HepG2 (cell line): ENCODE measurements around the gene GDPGP1. TPM values are rescaled to one million over a fixed set of nuclear protein-coding genes. Genes with fewer than 3 reads are reported as not detected.

Experiments used
- BCLAF1 ChIP-seq: fragments of 450-650 bp; IDR thresholded peaks from 2 replicates; pipeline ENCODE4 v1.6.1; 2017; ENCODE audit warnings: mild to moderate bottlenecking
- HMGXB3 ChIP-seq: sonication (generic); formaldehyde crosslinking; IDR thresholded peaks from 2 replicates; pipeline ENCODE4 v1.4.0; 2020; ENCODE audit warnings: missing genetic modification reagents, borderline replicate concordance
- IRX3 ChIP-seq: sonication (generic); formaldehyde crosslinking; IDR thresholded peaks from 2 replicates; pipeline ENCODE4 v1.8.1; 2023; ENCODE audit warnings: mild to moderate bottlenecking, low read depth, missing genetic modification reagents, borderline replicate concordance
- ISX ChIP-seq: sonication (generic); formaldehyde crosslinking; conservative IDR thresholded peaks from 2 replicates; pipeline ENCODE4 v1.5.0; 2020; ENCODE audit warnings: missing genetic modification reagents
- NFE2 ChIP-seq: sonication (generic); formaldehyde crosslinking; IDR thresholded peaks from 2 replicates; pipeline ENCODE4 v1.4.0; 2020; ENCODE audit warnings: missing genetic modification reagents
- NFIC ChIP-seq: IDR thresholded peaks from 2 replicates; pipeline ENCODE4 v1.6.1; 2012; ENCODE audit warnings: mild to moderate bottlenecking, low read length, inconsistent platforms
- TEAD3 ChIP-seq: optimal IDR thresholded peaks from 2 replicates; pipeline ENCODE3; 2016; ENCODE audit warnings: borderline replicate concordance
- ZBTB21 ChIP-seq: sonication (generic); formaldehyde crosslinking; IDR thresholded peaks from 2 replicates; pipeline ENCODE4 v1.4.0; 2020; ENCODE audit warnings: missing genetic modification reagents
- ZFP41 ChIP-seq: sonication (generic); formaldehyde crosslinking; IDR thresholded peaks from 2 replicates; pipeline ENCODE4 v1.4.0; 2020; ENCODE audit warnings: mild to moderate bottlenecking, missing genetic modification reagents, borderline replicate concordance
- ZNF83 ChIP-seq: sonication (generic); formaldehyde crosslinking; IDR thresholded peaks from 2 replicates; pipeline ENCODE4 v1.4.0; 2020; ENCODE audit warnings: missing genetic modification reagents, mild to moderate bottlenecking, borderline replicate concordance
- ZSCAN31 ChIP-seq: sonication (generic); formaldehyde crosslinking; IDR thresholded peaks from 2 replicates; pipeline ENCODE4 v1.5.0; 2020; ENCODE audit warnings: low read depth, mild to moderate bottlenecking, missing genetic modification reagents
- polyA plus RNA-seq, 8 experiments: library from polyadenylated mRNA; depleted of rRNA in 3 of 8; stranded (reverse) in 7 of 8; unstranded in 1 of 8; fragments of >200 nt; fragmentation: Illumina TruSeq in 4 of 8; extraction: Trizol in 4 of 8; gene quantifications; 2 replicates each; pipeline versions ENCODE4 v1.2.1 to v1.2.3, GENCODE V29; 2011 to 2016; ENCODE audit warnings: low read depth in 4 of 8, missing spikeins in 1 of 8, mixed read lengths in 1 of 8; ENCODE audit not compliant: insufficient read depth in 1 of 8
- total RNA-seq, 5 experiments: library from RNA; depleted of rRNA; stranded (reverse); fragments of >200 nt; fragmentation: Illumina TruSeq; extraction: Trizol; gene quantifications; 2 replicates each; pipeline ENCODE4 v1.2.3, GENCODE V29; 2016; ENCODE audit warnings: low read depth in 1 of 5
- TF ChIP-seq, protein P1 (sequence below): sonication (generic); formaldehyde crosslinking; IDR thresholded peaks from 2 replicates; pipeline ENCODE4 v1.9.0; 2021; ENCODE audit warnings: mild to moderate bottlenecking, missing genetic modification reagents
- TF ChIP-seq, protein P2 (sequence below): sonication (generic); formaldehyde crosslinking; conservative IDR thresholded peaks from 2 replicates; pipeline ENCODE4 v1.4.0; 2020; ENCODE audit warnings: missing genetic modification reagents

GDPGP1 gene
- total and polyA plus RNA-seq, 2 of the 13 experiments (the other 11 are each of a cell fraction or from before 2014, with no cell fraction given): 1.5 to 4.3 TPM

- TF ChIP-seq BCLAF1 (no peak), ISX (0 out of 2 replicates have a peak, but pooled peaks have one; percentile 43), ZSCAN31 (CRISPR knock-in tag) (peak; percentile 30; the same call in 1 of the 2 replicates), ZFP41 (0 out of 2 replicates have a peak, but pooled peaks have one; percentile 14), NFIC (no peak), TEAD3 (CRISPR knock-in tag) (peak; percentile 38), ZBTB21 (no peak), HMGXB3 (CRISPR knock-in tag) (no peak), ZNF83 (0 out of 2 replicates have a peak, but pooled peaks have one; percentile 11), NFE2 (no peak), IRX3 (CRISPR knock-in tag) (no peak)
- TF ChIP-seq, protein P1, sequence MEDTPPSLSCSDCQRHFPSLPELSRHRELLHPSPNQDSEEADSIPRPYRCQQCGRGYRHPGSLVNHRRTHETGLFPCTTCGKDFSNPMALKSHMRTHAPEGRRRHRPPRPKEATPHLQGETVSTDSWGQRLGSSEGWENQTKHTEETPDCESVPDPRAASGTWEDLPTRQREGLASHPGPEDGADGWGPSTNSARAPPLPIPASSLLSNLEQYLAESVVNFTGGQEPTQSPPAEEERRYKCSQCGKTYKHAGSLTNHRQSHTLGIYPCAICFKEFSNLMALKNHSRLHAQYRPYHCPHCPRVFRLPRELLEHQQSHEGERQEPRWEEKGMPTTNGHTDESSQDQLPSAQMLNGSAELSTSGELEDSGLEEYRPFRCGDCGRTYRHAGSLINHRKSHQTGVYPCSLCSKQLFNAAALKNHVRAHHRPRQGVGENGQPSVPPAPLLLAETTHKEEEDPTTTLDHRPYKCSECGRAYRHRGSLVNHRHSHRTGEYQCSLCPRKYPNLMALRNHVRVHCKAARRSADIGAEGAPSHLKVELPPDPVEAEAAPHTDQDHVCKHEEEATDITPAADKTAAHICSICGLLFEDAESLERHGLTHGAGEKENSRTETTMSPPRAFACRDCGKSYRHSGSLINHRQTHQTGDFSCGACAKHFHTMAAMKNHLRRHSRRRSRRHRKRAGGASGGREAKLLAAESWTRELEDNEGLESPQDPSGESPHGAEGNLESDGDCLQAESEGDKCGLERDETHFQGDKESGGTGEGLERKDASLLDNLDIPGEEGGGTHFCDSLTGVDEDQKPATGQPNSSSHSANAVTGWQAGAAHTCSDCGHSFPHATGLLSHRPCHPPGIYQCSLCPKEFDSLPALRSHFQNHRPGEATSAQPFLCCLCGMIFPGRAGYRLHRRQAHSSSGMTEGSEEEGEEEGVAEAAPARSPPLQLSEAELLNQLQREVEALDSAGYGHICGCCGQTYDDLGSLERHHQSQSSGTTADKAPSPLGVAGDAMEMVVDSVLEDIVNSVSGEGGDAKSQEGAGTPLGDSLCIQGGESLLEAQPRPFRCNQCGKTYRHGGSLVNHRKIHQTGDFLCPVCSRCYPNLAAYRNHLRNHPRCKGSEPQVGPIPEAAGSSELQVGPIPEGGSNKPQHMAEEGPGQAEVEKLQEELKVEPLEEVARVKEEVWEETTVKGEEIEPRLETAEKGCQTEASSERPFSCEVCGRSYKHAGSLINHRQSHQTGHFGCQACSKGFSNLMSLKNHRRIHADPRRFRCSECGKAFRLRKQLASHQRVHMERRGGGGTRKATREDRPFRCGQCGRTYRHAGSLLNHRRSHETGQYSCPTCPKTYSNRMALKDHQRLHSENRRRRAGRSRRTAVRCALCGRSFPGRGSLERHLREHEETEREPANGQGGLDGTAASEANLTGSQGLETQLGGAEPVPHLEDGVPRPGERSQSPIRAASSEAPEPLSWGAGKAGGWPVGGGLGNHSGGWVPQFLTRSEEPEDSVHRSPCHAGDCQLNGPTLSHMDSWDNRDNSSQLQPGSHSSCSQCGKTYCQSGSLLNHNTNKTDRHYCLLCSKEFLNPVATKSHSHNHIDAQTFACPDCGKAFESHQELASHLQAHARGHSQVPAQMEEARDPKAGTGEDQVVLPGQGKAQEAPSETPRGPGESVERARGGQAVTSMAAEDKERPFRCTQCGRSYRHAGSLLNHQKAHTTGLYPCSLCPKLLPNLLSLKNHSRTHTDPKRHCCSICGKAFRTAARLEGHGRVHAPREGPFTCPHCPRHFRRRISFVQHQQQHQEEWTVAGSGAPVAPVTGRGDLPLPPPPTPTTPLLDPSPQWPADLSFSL (CRISPR knock-in tag): no peak
- TF ChIP-seq, protein P2, sequence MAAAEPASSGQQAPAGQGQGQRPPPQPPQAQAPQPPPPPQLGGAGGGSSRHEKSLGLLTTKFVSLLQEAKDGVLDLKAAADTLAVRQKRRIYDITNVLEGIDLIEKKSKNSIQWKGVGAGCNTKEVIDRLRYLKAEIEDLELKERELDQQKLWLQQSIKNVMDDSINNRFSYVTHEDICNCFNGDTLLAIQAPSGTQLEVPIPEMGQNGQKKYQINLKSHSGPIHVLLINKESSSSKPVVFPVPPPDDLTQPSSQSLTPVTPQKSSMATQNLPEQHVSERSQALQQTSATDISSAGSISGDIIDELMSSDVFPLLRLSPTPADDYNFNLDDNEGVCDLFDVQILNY (CRISPR knock-in tag): no peak
Measured at GRCh38 chr15:90184786-90185704, 49.0 kb upstream of the GDPGP1 start (continued).
